Measurements from ENCODE around the gene PIGU. TPM values are rescaled to one million over a fixed set of nuclear protein-coding genes. Genes with fewer than 3 reads are reported as not detected.

Gene PIGU
- total and polyA plus RNA-seq, 11 donors, result 10.8 to 24.8 (median 16.1) TPM

GRCh38 chr20:34579191-34579978 is 97.5 kb downstream of the PIGU start:
- peak overlapping the region; percentile 44 to 93 (median 78) for H3K27ac ChIP-seq
- DNase-seq, result peak in 4 of 5 donors; percentile 51 to 82 (median 68)
- TF ChIP-seq, protein P1, sequence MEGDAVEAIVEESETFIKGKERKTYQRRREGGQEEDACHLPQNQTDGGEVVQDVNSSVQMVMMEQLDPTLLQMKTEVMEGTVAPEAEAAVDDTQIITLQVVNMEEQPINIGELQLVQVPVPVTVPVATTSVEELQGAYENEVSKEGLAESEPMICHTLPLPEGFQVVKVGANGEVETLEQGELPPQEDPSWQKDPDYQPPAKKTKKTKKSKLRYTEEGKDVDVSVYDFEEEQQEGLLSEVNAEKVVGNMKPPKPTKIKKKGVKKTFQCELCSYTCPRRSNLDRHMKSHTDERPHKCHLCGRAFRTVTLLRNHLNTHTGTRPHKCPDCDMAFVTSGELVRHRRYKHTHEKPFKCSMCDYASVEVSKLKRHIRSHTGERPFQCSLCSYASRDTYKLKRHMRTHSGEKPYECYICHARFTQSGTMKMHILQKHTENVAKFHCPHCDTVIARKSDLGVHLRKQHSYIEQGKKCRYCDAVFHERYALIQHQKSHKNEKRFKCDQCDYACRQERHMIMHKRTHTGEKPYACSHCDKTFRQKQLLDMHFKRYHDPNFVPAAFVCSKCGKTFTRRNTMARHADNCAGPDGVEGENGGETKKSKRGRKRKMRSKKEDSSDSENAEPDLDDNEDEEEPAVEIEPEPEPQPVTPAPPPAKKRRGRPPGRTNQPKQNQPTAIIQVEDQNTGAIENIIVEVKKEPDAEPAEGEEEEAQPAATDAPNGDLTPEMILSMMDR (IDR thresholded peaks at IDR 0.05), result peak; percentile 23 to 68 (median 54)
- no peak for TF ChIP-seq POLR2A (IDR thresholded peaks at IDR 0.05)
- ATAC-seq, result peak; percentile 85 to 92 (median 92)
- WGBS, 4 donors, result 69 to 73% (median 70%) methylated on average over 10 to 11 of the region's 11 CpGs
- peaks cover 0 to 59% (median 22%) of the 10 kb centered on the region in 12 donors for H3K4me1 ChIP-seq
- H3K9me3 ChIP-seq, result no peaks in the 10 kb centered on the region
- H3K27me3 ChIP-seq, result no peaks in the 10 kb centered on the region
- H3K4me3 ChIP-seq, result no peak overlapping the region
- intact Hi-C loops (cut with DNase I), result loop anchor here in 7 of 10 donors (1.0 to 10.0 kb wide), 8 partner anchors 125 to 190 kb away; partner anchors contain the start of gene TP53INP2 (in 1 of the 7)
- H3K36me3 ChIP-seq, result peaks cover 0 to 30% (median 5%) of the 10 kb centered on the region in 9 donors

- H3K9me3 ChIP-seq, result no peaks in the 10 kb centered on the region
- 30 to 50% (median 34%) methylated on average over 6 of the region's 6 CpGs for WGBS, 4 donors
- peaks cover 0 to 38% (median 12%) of the 10 kb centered on the region in 9 donors for H3K36me3 ChIP-seq
- H3K4me3 ChIP-seq, result no peak overlapping the region
- H3K4me1 ChIP-seq, result peaks cover 0 to 53% (median 19%) of the 10 kb centered on the region in 12 donors
- peak; percentile 88 to 91 (median 90) for ATAC-seq
- peak overlapping the region; percentile 44 to 93 (median 78) for H3K27ac ChIP-seq
- intact Hi-C loops (cut with DNase I), result loop anchor here in 7 of 10 donors (1.0 to 10.0 kb wide), 8 partner anchors 126 to 190 kb away; partner anchors contain the start of gene TP53INP2 (in 2 of the 7)
- no peaks in the 10 kb centered on the region for H3K27me3 ChIP-seq
- peak in 4 of 5 donors; percentile 56 to 88 (median 75) for DNase-seq
- TF ChIP-seq POLR2A (IDR thresholded peaks at IDR 0.05), result no peak
Observed at GRCh38 chr20:34578521-34578920, 98.4 kb downstream of the PIGU start.

DNA sequence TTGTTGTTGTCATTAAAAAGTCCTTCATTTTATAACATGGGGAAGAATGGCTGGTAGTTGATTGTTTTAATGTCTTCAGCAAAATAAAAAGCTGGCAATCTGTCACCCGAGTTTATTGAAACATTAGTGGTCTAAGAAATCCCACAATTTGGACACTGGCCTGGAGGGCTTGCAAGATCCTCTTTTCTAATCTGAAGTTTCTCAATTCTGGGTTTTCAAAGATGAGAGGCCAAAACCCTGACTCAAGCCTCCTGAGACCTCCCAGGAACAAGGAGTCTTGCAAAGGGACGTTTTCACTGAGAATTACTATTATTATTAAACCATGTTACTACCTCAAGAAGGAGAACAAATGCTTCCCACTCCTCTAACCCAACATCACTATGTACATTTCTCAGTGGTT is 98.9 kb downstream of the PIGU start:
- no peaks in the 10 kb centered on the region for H3K27me3 ChIP-seq
- DNase-seq (no peak), ATAC-seq (no peak)
- H3K27ac ChIP-seq, result peak overlapping the region; percentile 44 to 93 (median 78)
- H3K4me1 ChIP-seq, result peaks cover 0 to 50% (median 17%) of the 10 kb centered on the region in 12 donors
- H3K9me3 ChIP-seq, result no peaks in the 10 kb centered on the region
- H3K36me3 ChIP-seq, result peaks cover 0 to 38% (median 17%) of the 10 kb centered on the region in 9 donors
- TF ChIP-seq, protein P1 (IDR thresholded peaks at IDR 0.05), result no peak
- no peak for TF ChIP-seq POLR2A (IDR thresholded peaks at IDR 0.05)
- intact Hi-C loops (cut with DNase I), result loop anchor here in 7 of 10 donors (1.0 to 10.0 kb wide), 8 partner anchors 126 to 191 kb away; partner anchors contain the start of gene TP53INP2 (in 2 of the 7)
- 47 to 59% (median 49%) methylated on average over 2 of the region's 2 CpGs for WGBS, 4 donors
- H3K4me3 ChIP-seq, result no peak overlapping the region

DNA sequence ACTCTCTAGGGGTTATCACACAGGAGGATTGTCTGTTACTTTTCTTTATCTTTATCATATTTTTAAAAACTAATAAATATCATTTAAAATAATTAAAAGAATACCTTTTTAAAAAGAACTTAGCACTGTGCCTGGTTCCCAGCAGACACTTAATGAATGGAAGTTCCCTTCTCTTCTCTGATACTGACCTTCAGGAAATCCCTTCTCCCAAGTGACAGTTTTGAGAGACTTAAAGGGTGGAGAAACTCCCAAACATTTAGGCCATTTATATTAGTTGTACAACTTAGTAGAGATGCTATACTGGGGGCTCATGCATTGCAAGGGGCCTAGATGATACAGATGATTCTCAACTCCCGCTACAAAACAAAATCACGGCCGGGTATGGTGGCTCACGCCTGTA is 99.8 kb downstream of the PIGU start:
- intact Hi-C loops (cut with DNase I), result loop anchor here in 5 of 10 donors (5.0 to 10.0 kb wide), 4 partner anchors 170 to 190 kb away; no protein-coding TSS in a partner anchor
- TF ChIP-seq, protein P1 (IDR thresholded peaks at IDR 0.05), result no peak
- TF ChIP-seq POLR2A (IDR thresholded peaks at IDR 0.05), result no peak
- no peaks in the 10 kb centered on the region for H3K27me3 ChIP-seq
- WGBS, 4 donors, result 95 to 98% (median 97%) methylated on average over 4 of the region's 4 CpGs
- no peaks in the 10 kb centered on the region for H3K9me3 ChIP-seq
- H3K4me1 ChIP-seq, result peaks cover 0 to 41% (median 15%) of the 10 kb centered on the region in 12 donors
- DNase-seq (no peak), ATAC-seq (no peak)
- H3K4me3 ChIP-seq, result no peak overlapping the region
- peaks cover 0 to 46% (median 19%) of the 10 kb centered on the region in 9 donors for H3K36me3 ChIP-seq
- peak overlapping the region in 1 of 12 donors; percentile 85 for H3K27ac ChIP-seq

Measured in heart left ventricle (tissue), 16 donors.